ENCODE data around the gene HCFC1R1. TPM values are rescaled to one million over a fixed set of nuclear protein-coding genes. Genes with fewer than 3 reads are reported as not detected.
A peak's percentile ranks its signal among the peaks of the same experiment; 100 is the strongest.

HCFC1R1 gene
- total and polyA plus RNA-seq, 2 donors (not counting 1 experiment from before 2014, with no cell fraction given): 17.9 to 24.8 TPM

- H3K36me3 ChIP-seq (replicated peaks in 1 of 2; ENCODE audit: control extremely low read depth in 1 of 2, control insufficient read depth in 1 of 2, extremely low read depth in 1 of 2, insufficient read depth in 2 of 2, low read length in 1 of 2): no peaks in the 10 kb centered on the region
- H3K9me3 ChIP-seq (ENCODE audit: control extremely low read depth in 1 of 3, control insufficient read depth in 2 of 3, insufficient read depth in 1 of 3, low read length in 2 of 3): no peaks in the 10 kb centered on the region
- H3K4me2 ChIP-seq (replicated peaks; ENCODE audit: low read depth, low read length, poor library complexity, severe bottlenecking): peak overlapping the region; percentile 99
- ChIA-PET CTCF (interaction anchor here (1.8 kb wide), 1 partner anchor 49 kb away, joined by 8 read pairs; no protein-coding TSS in a partner anchor), POLR2A (interaction anchor here (0.5 to 1.5 kb wide), 4 partner anchors 12 to 180 kb away, joined by 3 to 10 read pairs (median 4); no protein-coding TSS in a partner anchor)
- peak; percentile 39 for DNase-seq
- peaks cover 5% of the 10 kb centered on the region for H4K20me1 ChIP-seq (ENCODE audit: control insufficient read depth, insufficient read depth, low read length, poor library complexity, severe bottlenecking)
- 7% methylated on average over 43 of the region's 43 CpGs for WGBS (ENCODE audit: insufficient coverage)
- intact Hi-C loops (cut with micrococcal nuclease): loop anchor here (1.0 to 5.0 kb wide), 4 partner anchors 10 to 202 kb away; partner anchors contain the start of genes ELOB, FLYWCH2 and PAQR4
- Mint-ChIP-seq H3K4me3 (peak overlapping the region; percentile 66), H3K27me3 (no peaks in the 10 kb centered on the region), H3K9me3 (ENCODE audit: insufficient read depth) (no peaks in the 10 kb centered on the region), H3K27ac (peak overlapping the region; percentile 3), H3K4me1 (peaks cover 21% of the 10 kb centered on the region)
- H3K4me3 ChIP-seq (ENCODE audit: control extremely low read depth in 1 of 5, extremely low read depth in 1 of 5, insufficient read depth in 1 of 5, low read depth in 2 of 5, low read length in 4 of 5): peak overlapping the region in 4 of 5 experiments; percentile 74 to 96 (median 86)
- peak overlapping the region; percentile 98 for H3K9ac ChIP-seq (ENCODE audit: low read length)
- peak overlapping the region; percentile 94 for H2AFZ ChIP-seq (ENCODE audit: insufficient read depth, low read depth, low read length, poor library complexity, severe bottlenecking)
- peaks cover 18 to 39% of the 10 kb centered on the region in 2 donors for H3K4me1 ChIP-seq (ENCODE audit: control insufficient read depth in 2 of 2, insufficient read depth in 2 of 2, low read length in 2 of 2)
- peaks cover 0 to 8% (median 1%) of the 10 kb centered on the region in 4 experiments for H3K27me3 ChIP-seq (replicated peaks in 1 of 4; ENCODE audit: control extremely low read depth in 1 of 4, control insufficient read depth in 3 of 4, insufficient read depth in 4 of 4, low read length in 3 of 4)
- peaks cover 6% of the 10 kb centered on the region for H3K79me2 ChIP-seq (ENCODE audit: control insufficient read depth, insufficient read depth, low read length)
- ATAC-seq (ENCODE audit: low read depth): no peak
- no peak overlapping the region for H3K27ac ChIP-seq (ENCODE audit: low read length in 2 of 2)
- TF ChIP-seq, protein P1, sequence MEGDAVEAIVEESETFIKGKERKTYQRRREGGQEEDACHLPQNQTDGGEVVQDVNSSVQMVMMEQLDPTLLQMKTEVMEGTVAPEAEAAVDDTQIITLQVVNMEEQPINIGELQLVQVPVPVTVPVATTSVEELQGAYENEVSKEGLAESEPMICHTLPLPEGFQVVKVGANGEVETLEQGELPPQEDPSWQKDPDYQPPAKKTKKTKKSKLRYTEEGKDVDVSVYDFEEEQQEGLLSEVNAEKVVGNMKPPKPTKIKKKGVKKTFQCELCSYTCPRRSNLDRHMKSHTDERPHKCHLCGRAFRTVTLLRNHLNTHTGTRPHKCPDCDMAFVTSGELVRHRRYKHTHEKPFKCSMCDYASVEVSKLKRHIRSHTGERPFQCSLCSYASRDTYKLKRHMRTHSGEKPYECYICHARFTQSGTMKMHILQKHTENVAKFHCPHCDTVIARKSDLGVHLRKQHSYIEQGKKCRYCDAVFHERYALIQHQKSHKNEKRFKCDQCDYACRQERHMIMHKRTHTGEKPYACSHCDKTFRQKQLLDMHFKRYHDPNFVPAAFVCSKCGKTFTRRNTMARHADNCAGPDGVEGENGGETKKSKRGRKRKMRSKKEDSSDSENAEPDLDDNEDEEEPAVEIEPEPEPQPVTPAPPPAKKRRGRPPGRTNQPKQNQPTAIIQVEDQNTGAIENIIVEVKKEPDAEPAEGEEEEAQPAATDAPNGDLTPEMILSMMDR (IDR thresholded peaks at IDR 0.05): no peak
- TF ChIP-seq EZH2 (IDR thresholded peaks at IDR 0.05; ENCODE audit: borderline replicate concordance, insufficient read depth, low read depth, low read length, poor library complexity, severe bottlenecking): no peak
These were observed 44.0 kb downstream of the HCFC1R1 start for GRCh38 chr16:2979669-2980226.

DNA sequence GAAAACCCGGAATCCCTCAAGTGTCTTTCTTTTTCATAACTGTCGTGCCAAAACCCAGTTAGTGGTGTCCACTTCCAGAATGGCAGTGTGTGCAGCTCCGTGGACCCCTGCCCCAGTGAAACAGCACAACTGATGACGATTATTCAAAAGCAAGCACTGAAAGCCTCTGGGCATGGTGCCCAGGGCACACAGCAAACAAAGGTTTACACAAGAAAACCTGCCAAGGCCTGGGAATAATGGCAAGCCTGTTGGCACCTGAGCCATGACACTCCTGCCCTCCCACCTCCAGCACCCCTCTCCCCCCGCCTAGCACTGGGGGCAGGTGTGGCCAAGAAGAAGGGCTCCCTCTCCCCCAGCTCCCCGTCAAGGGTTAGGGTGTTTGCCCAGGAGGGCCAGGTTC is 46.3 kb downstream of the HCFC1R1 start:
- DNase-seq: no peak
- no peaks in the 10 kb centered on the region for H3K9me3 Mint-ChIP-seq (ENCODE audit: insufficient read depth)
- Histone ChIP-seq H3K4me3 (ENCODE audit: control extremely low read depth in 1 of 5, extremely low read depth in 1 of 5, insufficient read depth in 1 of 5, low read depth in 2 of 5, low read length in 4 of 5) (no peak overlapping the region), H3K9me3 (ENCODE audit: control extremely low read depth in 1 of 3, control insufficient read depth in 2 of 3, insufficient read depth in 1 of 3, low read length in 2 of 3) (no peaks in the 10 kb centered on the region), H3K9ac (ENCODE audit: low read length) (no peak overlapping the region), H3K27ac (ENCODE audit: low read length in 2 of 2) (no peak overlapping the region), H3K4me2 (replicated peaks; ENCODE audit: low read depth, low read length, poor library complexity, severe bottlenecking) (no peak overlapping the region), H3K4me1 (ENCODE audit: control insufficient read depth in 2 of 2, insufficient read depth in 2 of 2, low read length in 2 of 2) (peaks cover 10 to 22% of the 10 kb centered on the region in 2 donors), H4K20me1 (ENCODE audit: control insufficient read depth, insufficient read depth, low read length, poor library complexity, severe bottlenecking) (peaks cover 5% of the 10 kb centered on the region), H3K79me2 (ENCODE audit: control insufficient read depth, insufficient read depth, low read length) (peaks cover 6% of the 10 kb centered on the region), H3K36me3 (replicated peaks in 1 of 2; ENCODE audit: control extremely low read depth in 1 of 2, control insufficient read depth in 1 of 2, extremely low read depth in 1 of 2, insufficient read depth in 2 of 2, low read length in 1 of 2) (no peaks in the 10 kb centered on the region), H2AFZ (ENCODE audit: insufficient read depth, low read depth, low read length, poor library complexity, severe bottlenecking) (no peak overlapping the region), H3K27me3 (replicated peaks in 1 of 4; ENCODE audit: control extremely low read depth in 1 of 4, control insufficient read depth in 3 of 4, insufficient read depth in 4 of 4, low read length in 3 of 4) (peaks cover 0 to 10% (median 1%) of the 10 kb centered on the region in 4 experiments)
- CTCF ChIA-PET: interaction anchor here (0.7 to 1.9 kb wide), 2 partner anchors 10 to 14 kb away, joined by 3 to 5 read pairs; partner anchors contain the start of gene KREMEN2
- H3K27ac Mint-ChIP-seq: no peak overlapping the region
- intact Hi-C loops (cut with micrococcal nuclease): no loop called here
- no peaks in the 10 kb centered on the region for H3K27me3 Mint-ChIP-seq
- POLR2A ChIA-PET: no interaction called here
- WGBS (ENCODE audit: insufficient coverage): 86% methylated on average over 5 of the region's 6 CpGs
- no peak overlapping the region for H3K4me3 Mint-ChIP-seq
- TF ChIP-seq EZH2 (IDR thresholded peaks at IDR 0.05; ENCODE audit: borderline replicate concordance, insufficient read depth, low read depth, low read length, poor library complexity, severe bottlenecking): no peak
- TF ChIP-seq, protein P1 (IDR thresholded peaks at IDR 0.05): no peak
- ATAC-seq (ENCODE audit: low read depth): no peak
- peaks cover 12% of the 10 kb centered on the region for H3K4me1 Mint-ChIP-seq
